HEK293T (cell line): ENCODE measurements around the gene ATPAF2.

Experiments
- BHLHE40 ChIP-seq: fragments of 450-650 bp; IDR thresholded peaks from 2 replicates; pipeline ENCODE4 v1.6.1; 2016; ENCODE audit warnings: mild to moderate bottlenecking, moderate library complexity, borderline replicate concordance
- FOXK2 ChIP-seq: fragments of 450-650 bp; IDR thresholded peaks from 2 replicates; pipeline ENCODE4 v1.6.1; 2016; ENCODE audit warnings: mild to moderate bottlenecking

DNA sequence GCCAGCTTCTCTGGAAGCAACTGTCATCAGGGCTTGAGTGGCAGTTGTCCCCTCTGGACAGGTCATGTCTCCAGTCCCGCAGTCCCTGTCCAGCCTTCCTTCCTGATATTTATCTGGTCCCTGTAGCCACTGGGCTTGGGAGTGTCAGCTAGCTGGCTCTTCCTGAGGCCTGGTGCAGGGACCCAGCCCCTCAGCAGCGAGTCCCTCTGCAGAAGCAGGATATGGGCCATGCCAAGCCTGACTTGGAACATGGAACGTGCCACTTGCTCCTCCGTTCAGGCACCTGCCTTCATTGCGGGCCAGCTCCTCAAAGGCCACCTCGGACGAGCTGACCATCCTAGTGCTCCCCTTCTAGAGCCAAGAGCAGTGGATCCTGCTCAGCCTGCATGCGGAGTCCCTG is 40.0 kb downstream of the ATPAF2 start:
- TF ChIP-seq BHLHE40 (no peak), FOXK2 (no peak)
